Naive B cell (primary cell): ENCODE data around the gene GORASP2. TPM values are rescaled to one million over a fixed set of nuclear protein-coding genes. Genes with fewer than 3 reads are reported as not detected.
A peak's percentile ranks its signal among the peaks of the same experiment; 100 is the strongest.

Experiments
- ATAC-seq, 2 donors: fragments of 150-1000 bp; cut with Tn5 transposase; 2 replicates each; pipeline ENCODE4 v1.10.0; 2021; ENCODE audit warnings: low read depth in 2 of 2, mild to moderate bottlenecking in 2 of 2, moderate library complexity in 2 of 2
- DNase-seq: peaks from one replicate; pipeline ENCODE4 v3.0.0; 2022
- H3K27ac Mint-ChIP-seq, 6 donors: one replicate each; pipeline ENCODE4 v1.8.0; 2020 to 2022; ENCODE audit warnings: mild to moderate bottlenecking in 6 of 6, mixed read lengths in 6 of 6, moderate library complexity in 5 of 6, inconsistent platforms in 2 of 6
- H3K27me3 Mint-ChIP-seq, 3 donors: one replicate each; pipeline ENCODE4 v1.8.0; 2021 to 2022; ENCODE audit warnings: mixed read lengths in 3 of 3, mild to moderate bottlenecking in 1 of 3
- H3K36me3 Mint-ChIP-seq, 2 donors: one replicate each; pipeline ENCODE4 v1.8.0; 2020 to 2022; ENCODE audit warnings: mixed read lengths in 2 of 2, inconsistent platforms in 1 of 2, mild to moderate bottlenecking in 1 of 2
- H3K4me1 Mint-ChIP-seq, 3 donors: one replicate each; pipeline ENCODE4 v1.8.0; 2020 to 2022; ENCODE audit warnings: mixed read lengths in 3 of 3, inconsistent platforms in 1 of 3, mild to moderate bottlenecking in 1 of 3, moderate library complexity in 1 of 3
- H3K4me3 Mint-ChIP-seq, 8 donors: one replicate each; pipeline ENCODE4 v1.8.0; 2020 to 2022; ENCODE audit warnings: mild to moderate bottlenecking in 8 of 8, mixed read lengths in 8 of 8, moderate library complexity in 8 of 8, inconsistent platforms in 2 of 8
- H3K9me3 Mint-ChIP-seq, 7 donors: one replicate each; pipeline ENCODE4 v1.8.0; 2020 to 2022; ENCODE audit warnings: mixed read lengths in 7 of 7, mild to moderate bottlenecking in 5 of 7, inconsistent platforms in 2 of 7, moderate library complexity in 1 of 7
- polyA plus RNA-seq, 6 donors: library from polyadenylated mRNA; unstranded; fragments of 300-500 nt; fragmentation: Illumina TruSeq; gene quantifications; one replicate each; pipeline ENCODE4 v1.2.3, GENCODE V29; 2021; ENCODE audit warnings: low read depth in 6 of 6

Gene GORASP2
- polyA plus RNA-seq, 6 donors from 2014 or later, result 51.7 to 93.6 (median 63.2) TPM

DNA sequence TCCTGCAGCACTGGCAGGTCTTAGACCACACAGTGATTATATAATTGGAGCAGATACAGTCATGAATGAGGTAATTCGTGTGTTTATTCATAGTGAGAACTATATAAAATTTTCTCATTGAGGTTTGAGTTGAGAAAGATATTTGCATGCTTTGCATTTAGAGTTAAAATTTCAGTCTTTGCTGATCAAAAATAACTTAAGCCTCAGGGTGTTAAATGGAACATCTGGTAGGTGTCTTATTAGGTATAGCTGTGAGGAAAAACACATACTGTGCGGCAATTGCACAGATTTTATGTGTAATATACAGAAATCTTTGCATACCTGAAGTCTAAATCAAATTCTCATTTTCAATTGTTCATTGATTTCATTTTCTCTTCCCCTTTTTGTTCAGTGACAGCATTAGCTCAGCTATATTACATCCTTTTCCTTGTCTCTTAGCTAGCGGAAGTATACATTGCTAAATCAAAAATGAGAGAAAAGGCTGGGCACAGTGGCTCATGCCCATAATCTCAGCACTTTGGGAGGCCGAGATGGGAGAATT, 21.2 kb downstream of the GORASP2 start:
- Mint-ChIP-seq H3K4me3 (peak overlapping the region in 4 of 8 donors; percentile 9 to 54 (median 32)), H3K36me3 (peaks cover 28 to 39% of the 10 kb centered on the region in 2 donors), H3K27ac (peak overlapping the region; percentile 6 to 95 (median 54)), H3K27me3 (no peaks in the 10 kb centered on the region), H3K9me3 (no peaks in the 10 kb centered on the region), H3K4me1 (peaks cover 15 to 17% (median 17%) of the 10 kb centered on the region in 3 donors)
- DNase-seq (no peak), ATAC-seq (peak; percentile 73 to 82)

DNA sequence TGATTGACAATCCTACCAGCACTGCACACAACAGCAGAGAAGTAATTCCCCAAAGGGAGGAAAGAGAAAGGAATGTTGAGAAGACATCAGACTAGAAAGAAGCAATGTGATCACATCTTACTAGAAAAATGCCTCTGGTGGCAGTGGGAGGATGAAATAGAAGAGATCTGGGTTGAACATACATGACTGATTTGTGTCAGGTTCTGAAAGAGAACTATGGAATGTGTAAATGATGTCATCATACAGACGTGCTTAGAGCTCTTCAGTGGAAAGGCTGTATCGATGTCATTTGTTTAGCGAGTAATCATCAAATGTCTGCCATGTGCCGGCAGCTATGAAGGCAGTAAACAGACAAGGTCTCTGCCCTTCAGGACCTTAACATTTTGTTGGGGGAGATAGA, 24.9 kb downstream of the GORASP2 start:
- DNase-seq (no peak), ATAC-seq (no peak)
- H3K4me3 Mint-ChIP-seq, result no peak overlapping the region
- H3K4me1 Mint-ChIP-seq, result peaks cover 11 to 17% (median 15%) of the 10 kb centered on the region in 3 donors
- no peak overlapping the region for H3K27ac Mint-ChIP-seq
- H3K27me3 Mint-ChIP-seq, result no peaks in the 10 kb centered on the region
- H3K9me3 Mint-ChIP-seq, result no peaks in the 10 kb centered on the region
- peaks cover 37 to 49% of the 10 kb centered on the region in 2 donors for H3K36me3 Mint-ChIP-seq

DNA sequence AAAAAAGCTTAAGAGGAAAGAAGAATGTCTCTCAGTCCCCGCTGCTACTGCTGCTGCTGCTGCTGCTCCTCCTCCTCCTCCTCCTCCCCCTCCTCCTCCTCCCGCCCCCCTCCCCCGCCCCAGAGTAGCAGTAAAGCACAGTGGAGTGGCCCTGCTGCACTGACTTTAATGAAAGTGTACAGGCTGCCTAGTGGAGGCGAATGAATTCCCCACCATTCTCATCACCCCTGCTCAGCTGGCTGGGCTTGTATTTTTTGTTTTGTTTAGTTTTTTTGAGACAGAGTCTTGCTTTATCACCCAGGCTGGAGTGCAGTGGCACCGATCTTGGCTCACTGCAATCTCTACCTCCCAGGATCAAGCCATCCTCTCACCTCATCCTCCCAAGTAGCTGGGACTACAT, 34.3 kb downstream of the GORASP2 start:
- no peaks in the 10 kb centered on the region for H3K27me3 Mint-ChIP-seq
- H3K36me3 Mint-ChIP-seq, result peaks cover 19 to 24% of the 10 kb centered on the region in 2 donors
- H3K4me1 Mint-ChIP-seq, result no peaks in the 10 kb centered on the region
- H3K4me3 Mint-ChIP-seq, result no peak overlapping the region
- H3K27ac Mint-ChIP-seq, result peak overlapping the region in 2 of 6 donors; percentile 44 to 72
- no peaks in the 10 kb centered on the region for H3K9me3 Mint-ChIP-seq
- DNase-seq, result no peak
- ATAC-seq, result no peak

DNA sequence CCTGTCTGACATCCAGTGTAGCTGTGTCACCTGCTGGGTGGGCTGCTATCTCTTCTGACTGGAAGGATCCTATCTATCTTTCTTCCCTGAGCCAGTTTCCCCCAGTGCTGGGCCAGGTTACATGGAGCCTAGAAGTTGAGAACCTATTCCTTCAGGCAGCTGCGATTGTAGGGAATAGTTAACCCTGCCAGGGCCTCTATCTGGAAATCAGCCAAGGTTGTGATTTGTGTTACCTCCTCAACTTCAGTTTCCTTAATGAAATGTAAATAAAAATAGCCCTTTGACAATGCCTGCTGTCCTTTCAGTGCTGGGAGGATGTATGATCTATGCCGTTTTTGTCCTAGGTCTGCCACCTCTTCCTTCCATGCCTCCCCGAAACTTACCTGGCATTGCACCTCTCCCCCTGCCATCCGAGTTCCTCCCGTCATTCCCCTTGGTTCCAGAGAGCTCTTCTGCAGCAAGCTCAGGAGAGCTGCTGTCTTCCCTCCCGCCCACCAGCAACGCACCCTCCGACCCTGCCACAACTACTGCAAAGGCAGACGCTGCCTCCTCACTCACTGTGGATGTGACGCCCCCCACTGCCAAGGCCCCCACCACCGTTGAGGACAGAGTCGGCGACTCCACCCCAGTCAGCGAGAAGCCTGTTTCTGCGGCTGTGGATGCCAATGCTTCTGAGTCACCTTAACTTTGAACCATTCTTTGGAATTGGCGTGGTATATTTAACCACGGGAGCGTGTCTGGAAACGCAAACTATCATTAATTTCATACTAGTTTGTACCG, 36.6 kb downstream of the GORASP2 start:
- H3K4me1 Mint-ChIP-seq, result peaks cover 0 to 2% (median 0%) of the 10 kb centered on the region in 3 donors
- ATAC-seq, result no peak
- H3K27ac Mint-ChIP-seq, result no peak overlapping the region
- no peaks in the 10 kb centered on the region for H3K27me3 Mint-ChIP-seq
- H3K9me3 Mint-ChIP-seq, result no peaks in the 10 kb centered on the region
- no peak overlapping the region for H3K4me3 Mint-ChIP-seq
- peaks cover 19% of the 10 kb centered on the region in 2 donors for H3K36me3 Mint-ChIP-seq
- DNase-seq, result no peak

DNA sequence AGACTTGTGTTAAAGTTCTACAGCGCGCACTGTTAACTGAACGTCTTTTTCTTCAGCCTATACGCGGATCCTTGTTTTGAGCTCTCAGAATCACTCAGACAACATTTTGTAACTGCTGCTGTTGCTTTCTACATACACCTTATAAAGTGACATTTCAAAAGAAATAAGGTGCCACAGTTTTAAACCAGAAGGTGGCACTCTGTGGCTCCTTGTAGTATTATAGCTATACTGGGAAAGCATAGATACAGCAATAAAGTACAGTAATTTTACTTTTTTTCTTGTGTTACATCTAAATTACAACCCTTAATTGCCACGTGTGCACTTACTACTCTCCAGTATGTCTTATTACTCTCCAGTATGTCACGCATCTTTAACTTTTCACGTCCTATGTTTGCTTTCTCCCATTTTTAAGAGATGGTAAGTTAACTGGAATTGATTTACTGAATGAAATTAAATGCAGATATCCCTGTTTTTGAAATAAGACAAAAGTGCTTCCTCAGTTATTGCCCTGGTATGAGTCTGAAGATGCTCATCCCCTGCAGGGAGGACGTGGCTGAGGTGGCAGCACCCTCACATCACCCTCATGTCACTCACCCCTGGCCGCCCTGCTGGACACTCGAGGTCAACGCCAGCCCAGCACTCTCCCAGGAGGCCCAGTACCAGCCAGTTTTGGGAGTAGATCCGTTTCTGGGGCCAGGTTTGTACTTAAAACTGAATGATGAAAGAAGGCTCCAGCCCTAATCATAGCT, 37.8 kb downstream of the GORASP2 start:
- no peaks in the 10 kb centered on the region for H3K9me3 Mint-ChIP-seq
- H3K27me3 Mint-ChIP-seq, result no peaks in the 10 kb centered on the region
- peak overlapping the region in 1 of 6 donors; percentile 49 for H3K27ac Mint-ChIP-seq
- DNase-seq (no peak), ATAC-seq (no peak)
- peaks cover 19% of the 10 kb centered on the region in 2 donors for H3K36me3 Mint-ChIP-seq
- no peak overlapping the region for H3K4me3 Mint-ChIP-seq
- H3K4me1 Mint-ChIP-seq, result peaks cover 0 to 2% (median 0%) of the 10 kb centered on the region in 3 donors

DNA sequence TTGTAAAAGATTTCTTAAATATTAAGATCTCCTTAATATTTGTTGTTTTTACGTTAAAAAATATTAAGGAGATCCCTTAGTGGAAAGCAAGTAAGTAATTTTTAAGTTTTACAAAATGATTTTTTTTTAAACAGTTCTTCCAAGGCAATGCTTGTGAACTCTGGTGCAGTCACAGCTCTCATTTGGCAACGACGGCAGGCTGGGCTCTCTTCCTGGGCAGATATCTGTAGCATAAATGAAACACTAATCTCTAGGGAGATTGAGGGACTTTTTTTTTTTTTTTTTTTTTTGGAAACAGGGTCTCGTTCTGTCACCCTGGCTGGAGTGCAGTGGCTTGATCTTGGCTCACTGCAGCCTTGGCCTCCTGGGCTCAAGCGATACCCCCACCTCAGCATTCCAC, 38.5 kb downstream of the GORASP2 start:
- DNase-seq (no peak), ATAC-seq (no peak)
- peaks cover 0 to 2% (median 1%) of the 10 kb centered on the region in 3 donors for H3K4me1 Mint-ChIP-seq
- no peaks in the 10 kb centered on the region for H3K27me3 Mint-ChIP-seq
- no peak overlapping the region for H3K4me3 Mint-ChIP-seq
- H3K9me3 Mint-ChIP-seq, result no peaks in the 10 kb centered on the region
- H3K36me3 Mint-ChIP-seq, result peaks cover 13 to 16% of the 10 kb centered on the region in 2 donors
- no peak overlapping the region for H3K27ac Mint-ChIP-seq

DNA sequence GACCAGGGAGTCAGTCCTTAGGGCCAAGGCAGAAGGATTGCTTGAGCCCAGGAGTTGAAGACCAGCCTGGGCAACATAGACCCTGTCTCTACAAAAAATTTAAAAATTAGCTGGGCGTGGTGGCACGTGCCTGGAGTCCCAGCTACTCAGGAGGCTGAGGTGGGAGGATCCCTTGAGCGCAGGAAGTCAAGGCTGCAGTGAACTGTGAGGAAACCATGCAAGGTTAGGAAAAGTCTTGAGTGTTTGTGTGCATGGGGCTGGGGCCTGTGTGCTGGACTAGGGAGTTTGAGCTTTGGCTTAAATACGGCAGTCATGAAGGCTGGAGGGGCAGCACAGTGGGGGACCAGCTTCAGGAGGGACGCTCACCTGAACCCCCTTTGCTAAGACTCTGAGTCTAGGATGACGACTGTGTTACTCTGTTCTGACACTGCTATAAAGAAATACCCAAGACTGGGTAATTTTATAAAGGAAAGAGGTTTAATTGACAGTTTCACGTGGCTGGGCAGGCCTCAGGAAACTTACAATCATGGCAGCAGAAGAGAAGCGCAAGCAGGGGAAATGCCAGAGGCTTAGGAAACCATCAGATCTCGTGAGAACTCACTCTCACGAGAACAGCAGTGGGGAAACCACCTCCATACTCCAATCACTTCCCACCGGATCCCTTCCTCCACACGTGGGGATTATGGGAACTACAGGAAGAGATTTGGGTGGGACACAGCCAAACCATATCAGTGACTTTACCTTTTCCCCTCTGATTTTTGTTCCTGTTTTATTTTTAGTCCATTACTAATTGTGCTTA, 39.4 kb downstream of the GORASP2 start:
- H3K27ac Mint-ChIP-seq, result peak overlapping the region in 4 of 6 donors; percentile 37 to 56 (median 53)

DNA sequence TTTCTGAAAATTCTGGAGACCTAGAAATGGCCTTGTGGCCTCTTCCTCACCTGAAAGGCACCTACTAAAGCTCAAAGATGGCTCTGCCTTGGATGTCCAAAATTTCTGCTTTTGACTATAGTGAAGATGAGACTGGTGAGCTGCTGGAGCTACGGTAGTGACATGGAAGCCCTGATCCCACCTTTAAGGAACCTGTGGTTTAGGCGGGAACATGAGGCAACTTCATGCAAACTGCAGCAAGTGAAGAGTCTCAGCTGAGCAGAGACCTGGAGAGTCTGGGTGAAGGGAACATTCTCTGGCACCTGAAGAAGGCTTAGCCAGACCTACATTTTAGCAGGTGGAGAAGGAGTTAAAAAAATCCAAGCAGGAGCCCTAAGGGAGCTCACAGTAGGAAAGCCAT, 40.0 kb downstream of the GORASP2 start:
- ATAC-seq (no peak), DNase-seq (no peak)
- H3K27ac Mint-ChIP-seq, result peak overlapping the region in 3 of 6 donors; percentile 37 to 56 (median 53)
- H3K27me3 Mint-ChIP-seq, result no peaks in the 10 kb centered on the region
- peaks cover 10 to 11% of the 10 kb centered on the region in 2 donors for H3K36me3 Mint-ChIP-seq
- peaks cover 8 to 10% (median 8%) of the 10 kb centered on the region in 3 donors for H3K4me1 Mint-ChIP-seq
- H3K9me3 Mint-ChIP-seq, result no peaks in the 10 kb centered on the region
- H3K4me3 Mint-ChIP-seq, result peak overlapping the region in 1 of 8 donors; percentile 35

More for the DNA sequence above, 39.4 kb downstream of the GORASP2 start:
- peaks cover 6 to 10% (median 7%) of the 10 kb centered on the region in 3 donors for H3K4me1 Mint-ChIP-seq
- H3K36me3 Mint-ChIP-seq, result peaks cover 10 to 11% of the 10 kb centered on the region in 2 donors
- ATAC-seq (no peak), DNase-seq (no peak)
- peak overlapping the region in 1 of 8 donors; percentile 15 for H3K4me3 Mint-ChIP-seq
- no peaks in the 10 kb centered on the region for H3K27me3 Mint-ChIP-seq
- no peaks in the 10 kb centered on the region for H3K9me3 Mint-ChIP-seq

DNA sequence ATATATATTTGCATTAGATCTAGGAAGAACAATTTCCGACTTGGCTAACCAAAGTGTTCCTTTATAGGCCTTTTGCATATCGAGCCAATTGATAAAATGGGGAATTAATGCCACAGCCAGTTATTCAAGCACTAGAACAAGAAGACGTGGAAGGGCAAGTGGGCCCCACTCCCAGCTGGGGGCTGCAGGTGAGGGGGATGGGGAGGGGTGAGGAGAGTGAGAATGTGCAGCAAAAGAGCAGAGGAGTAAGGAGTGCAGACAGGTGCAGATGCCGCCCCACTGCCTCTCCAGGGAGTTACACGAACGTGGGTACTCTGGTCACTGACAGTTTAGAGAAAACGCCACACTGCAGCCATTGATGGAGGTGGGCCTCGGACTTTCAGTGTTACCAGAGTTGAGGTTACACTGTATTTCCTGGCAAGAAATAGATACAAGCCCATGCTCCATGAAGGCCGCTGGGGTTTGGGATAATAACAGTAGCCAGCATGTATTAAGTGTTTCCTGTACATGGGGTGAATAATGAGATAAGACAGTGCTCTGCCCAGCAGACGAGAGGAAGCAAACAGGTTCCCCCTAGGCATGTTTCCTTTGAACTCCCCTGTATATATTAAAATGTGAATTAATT, 40.9 kb downstream of the GORASP2 start:
- no peaks in the 10 kb centered on the region for H3K9me3 Mint-ChIP-seq
- DNase-seq (no peak), ATAC-seq (no peak)
- H3K27me3 Mint-ChIP-seq, result no peaks in the 10 kb centered on the region
- H3K27ac Mint-ChIP-seq, result no peak overlapping the region
- H3K36me3 Mint-ChIP-seq, result peaks cover 10 to 11% of the 10 kb centered on the region in 2 donors
- H3K4me1 Mint-ChIP-seq, result peaks cover 11 to 13% (median 12%) of the 10 kb centered on the region in 3 donors
- H3K4me3 Mint-ChIP-seq, result no peak overlapping the region

DNA sequence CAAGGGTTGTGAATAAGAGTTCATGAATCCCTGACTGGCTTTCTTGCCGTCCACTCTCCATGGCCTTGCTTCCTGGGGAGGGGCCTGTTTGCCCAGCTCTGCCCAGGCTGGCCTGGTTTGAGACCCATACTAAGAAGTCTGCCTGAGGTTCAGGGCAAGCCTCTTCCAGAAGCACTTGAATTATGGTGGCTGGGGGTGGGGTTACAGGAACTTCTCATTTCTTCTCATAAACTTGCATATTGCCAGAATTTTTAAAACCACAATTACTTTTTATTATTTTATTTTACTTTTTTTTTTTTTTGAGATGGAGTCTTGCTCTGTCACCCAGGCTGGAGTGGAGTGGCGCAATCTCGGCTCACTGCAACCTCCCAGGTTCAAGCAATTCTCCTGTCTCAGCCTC, 42.0 kb downstream of the GORASP2 start:
- Mint-ChIP-seq H3K27ac (no peak overlapping the region), H3K36me3 (peaks cover 4% of the 10 kb centered on the region in 2 donors), H3K4me3 (no peak overlapping the region), H3K27me3 (no peaks in the 10 kb centered on the region), H3K4me1 (peaks cover 11 to 13% (median 12%) of the 10 kb centered on the region in 3 donors), H3K9me3 (no peaks in the 10 kb centered on the region)
- DNase-seq (no peak), ATAC-seq (no peak)

DNA sequence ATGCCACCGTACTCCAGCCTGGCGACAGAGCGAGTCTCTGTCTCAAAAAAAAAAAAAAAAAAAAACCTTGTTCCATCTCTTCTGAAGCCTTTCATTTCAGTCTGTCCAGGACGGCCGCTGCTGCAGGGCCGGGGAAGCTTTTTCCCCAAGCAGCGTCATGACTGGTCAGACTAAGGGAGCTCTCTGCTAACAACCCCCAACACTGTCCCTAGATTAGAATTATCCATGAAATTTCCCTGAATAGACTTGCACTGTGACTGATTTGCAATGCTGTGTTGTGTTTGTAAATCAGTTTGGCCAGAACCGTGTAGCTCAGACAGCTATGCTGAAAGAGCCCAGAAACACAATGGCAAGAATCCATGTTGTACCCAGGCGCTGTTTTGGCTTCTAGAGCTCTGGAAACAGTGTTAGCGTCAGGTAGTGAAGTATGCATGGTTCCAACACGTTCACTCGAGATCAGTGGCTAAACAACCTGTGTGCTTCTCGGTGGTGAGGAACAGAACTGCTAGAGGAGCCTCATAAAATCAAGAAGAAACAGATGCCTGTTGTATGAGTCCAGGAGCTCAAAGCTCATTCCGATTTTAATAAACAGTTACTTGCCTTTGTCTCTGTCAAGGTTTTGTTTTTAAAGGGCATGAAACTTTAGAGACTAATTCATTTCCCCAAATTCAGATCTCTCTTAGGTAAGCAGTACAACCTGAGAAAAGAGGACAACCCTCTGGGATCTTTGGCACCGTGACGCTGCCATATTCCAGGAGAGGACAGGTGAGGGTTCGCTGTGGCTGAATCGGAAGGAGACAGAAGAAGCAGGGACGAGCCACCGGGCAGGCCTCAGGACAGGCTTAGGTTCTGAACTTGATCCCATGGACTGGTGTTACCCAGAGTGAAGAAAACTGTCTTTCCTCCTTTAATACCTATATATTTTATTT, 43.5 kb downstream of the GORASP2 start:
- Mint-ChIP-seq H3K27ac (peak overlapping the region in 5 of 6 donors; percentile 11 to 79 (median 49)), H3K4me3 (peak overlapping the region; percentile 76 to 90 (median 86)), H3K36me3 (no peaks in the 10 kb centered on the region), H3K4me1 (peaks cover 11 to 13% (median 12%) of the 10 kb centered on the region in 3 donors), H3K27me3 (no peaks in the 10 kb centered on the region), H3K9me3 (no peaks in the 10 kb centered on the region)
- no peak for DNase-seq
- ATAC-seq, result no peak

DNA sequence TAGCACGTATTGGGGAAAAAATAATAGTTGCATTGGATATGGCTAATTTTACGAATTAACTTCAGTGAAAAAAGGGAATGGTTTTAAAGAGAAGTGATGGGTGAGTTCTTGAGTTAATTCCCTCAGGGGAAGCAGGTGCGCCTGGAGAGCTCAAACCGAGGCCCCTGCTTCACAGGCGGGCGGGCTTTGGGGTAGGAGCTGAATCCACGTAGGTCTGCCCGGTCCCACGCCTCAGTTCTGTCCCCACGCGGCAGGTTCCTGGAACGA, 44.1 kb downstream of the GORASP2 start:
- ATAC-seq, result no peak
- H3K4me1 Mint-ChIP-seq, result peaks cover 11 to 13% (median 12%) of the 10 kb centered on the region in 3 donors
- H3K27me3 Mint-ChIP-seq, result no peaks in the 10 kb centered on the region
- no peaks in the 10 kb centered on the region for H3K9me3 Mint-ChIP-seq
- peak overlapping the region in 3 of 6 donors; percentile 11 to 75 (median 51) for H3K27ac Mint-ChIP-seq
- no peak for DNase-seq
- H3K4me3 Mint-ChIP-seq, result peak overlapping the region; percentile 76 to 90 (median 86)
- H3K36me3 Mint-ChIP-seq, result no peaks in the 10 kb centered on the region
